ENCODE data around the gene PAGE2. TPM values are rescaled to one million over a fixed set of nuclear protein-coding genes. Genes with fewer than 3 reads are reported as not detected.
"Not testable (repeated sequence)": the region's sequence is repeated elsewhere in the genome, so short reads cannot be mapped to it uniquely, and the experiment has no call there.

The PAGE2 gene
- total RNA-seq, 1 experiment from 2014 or later = not detected

GRCh38 chrX:55116589-55116988 is 27.8 kb downstream of the PAGE2 start:
- not testable (repeated sequence) for H3K36me3 ChIP-seq (ENCODE audit: insufficient read depth, low read length); H3K27me3 ChIP-seq (ENCODE audit: low read length); H3K9me3 ChIP-seq (ENCODE audit: low read length); H3K4me2 ChIP-seq (ENCODE audit: low read depth, low read length, poor library complexity, severe bottlenecking); H3K79me2 ChIP-seq (ENCODE audit: low read length); H3K9me2 ChIP-seq (replicated peaks; ENCODE audit: insufficient read depth, low read length); H3K4me3 ChIP-seq (ENCODE audit: low read length); H3K27ac ChIP-seq (ENCODE audit: low read length); DNase-seq; H3K9ac ChIP-seq (ENCODE audit: low read length); H2AFZ ChIP-seq (ENCODE audit: low read length); H3K4me1 ChIP-seq (ENCODE audit: low read length); H4K20me1 ChIP-seq (ENCODE audit: insufficient read depth, low read depth, low read length)

- no peaks in the 10 kb centered on the region for H3K27me3 ChIP-seq (ENCODE audit: low read length)
- no peaks in the 10 kb centered on the region for H3K4me1 ChIP-seq (ENCODE audit: low read length)
- H3K79me2 ChIP-seq (ENCODE audit: low read length) = no peaks in the 10 kb centered on the region
- H3K4me2 ChIP-seq (ENCODE audit: low read depth, low read length, poor library complexity, severe bottlenecking) = no peak overlapping the region
- no peak for DNase-seq
- no peaks in the 10 kb centered on the region for H4K20me1 ChIP-seq (ENCODE audit: insufficient read depth, low read depth, low read length)
- H3K9ac ChIP-seq (ENCODE audit: low read length) = no peak overlapping the region
- no peak overlapping the region for H3K27ac ChIP-seq (ENCODE audit: low read length)
- no peaks in the 10 kb centered on the region for H3K36me3 ChIP-seq (ENCODE audit: insufficient read depth, low read length)
- H3K4me3 ChIP-seq (ENCODE audit: low read length) = no peak overlapping the region
- H3K9me3 ChIP-seq (ENCODE audit: low read length) = no peaks in the 10 kb centered on the region
- H2AFZ ChIP-seq (ENCODE audit: low read length) = no peak overlapping the region
- H3K9me2 ChIP-seq (replicated peaks; ENCODE audit: insufficient read depth, low read length) = no peaks in the 10 kb centered on the region
Observed at GRCh38 chrX:55118574-55118973, 29.8 kb downstream of the PAGE2 start.

GRCh38 chrX:55119271-55119670 is 30.5 kb downstream of the PAGE2 start:
- Histone ChIP-seq H3K4me3 (ENCODE audit: low read length) (no peak overlapping the region), H3K36me3 (ENCODE audit: insufficient read depth, low read length) (no peaks in the 10 kb centered on the region), H3K9me3 (ENCODE audit: low read length) (no peaks in the 10 kb centered on the region), H4K20me1 (ENCODE audit: insufficient read depth, low read depth, low read length) (no peaks in the 10 kb centered on the region), H3K27ac (ENCODE audit: low read length) (no peak overlapping the region), H3K9me2 (replicated peaks; ENCODE audit: insufficient read depth, low read length) (no peaks in the 10 kb centered on the region), H3K79me2 (ENCODE audit: low read length) (no peaks in the 10 kb centered on the region), H3K27me3 (ENCODE audit: low read length) (no peaks in the 10 kb centered on the region), H3K9ac (ENCODE audit: low read length) (no peak overlapping the region), H3K4me2 (ENCODE audit: low read depth, low read length, poor library complexity, severe bottlenecking) (no peak overlapping the region), H3K4me1 (ENCODE audit: low read length) (no peaks in the 10 kb centered on the region), H2AFZ (ENCODE audit: low read length) (no peak overlapping the region)
- no peak for DNase-seq

- Histone ChIP-seq H3K36me3 (ENCODE audit: insufficient read depth, low read length) (no peaks in the 10 kb centered on the region), H3K4me2 (ENCODE audit: low read depth, low read length, poor library complexity, severe bottlenecking) (no peak overlapping the region), H3K9me3 (ENCODE audit: low read length) (no peaks in the 10 kb centered on the region), H3K27ac (ENCODE audit: low read length) (no peak overlapping the region), H3K4me3 (ENCODE audit: low read length) (no peak overlapping the region), H3K9ac (ENCODE audit: low read length) (no peak overlapping the region), H4K20me1 (ENCODE audit: insufficient read depth, low read depth, low read length) (no peaks in the 10 kb centered on the region), H3K27me3 (ENCODE audit: low read length) (no peaks in the 10 kb centered on the region), H2AFZ (ENCODE audit: low read length) (no peak overlapping the region), H3K79me2 (ENCODE audit: low read length) (no peaks in the 10 kb centered on the region), H3K9me2 (replicated peaks; ENCODE audit: insufficient read depth, low read length) (no peaks in the 10 kb centered on the region), H3K4me1 (ENCODE audit: low read length) (no peaks in the 10 kb centered on the region)
- DNase-seq = no peak
Observed at GRCh38 chrX:55119712-55120111, 30.9 kb downstream of the PAGE2 start.

GRCh38 chrX:55120761-55121358 is 32.0 kb downstream of the PAGE2 start:
- DNase-seq = no peak
- Histone ChIP-seq H3K9me2 (replicated peaks; ENCODE audit: insufficient read depth, low read length) (no peaks in the 10 kb centered on the region), H3K27ac (ENCODE audit: low read length) (no peak overlapping the region), H3K4me1 (ENCODE audit: low read length) (no peaks in the 10 kb centered on the region), H3K4me2 (ENCODE audit: low read depth, low read length, poor library complexity, severe bottlenecking) (no peak overlapping the region), H3K4me3 (ENCODE audit: low read length) (no peak overlapping the region), H3K9ac (ENCODE audit: low read length) (no peak overlapping the region), H3K27me3 (ENCODE audit: low read length) (no peaks in the 10 kb centered on the region), H3K79me2 (ENCODE audit: low read length) (no peaks in the 10 kb centered on the region), H3K9me3 (ENCODE audit: low read length) (no peaks in the 10 kb centered on the region), H3K36me3 (ENCODE audit: insufficient read depth, low read length) (no peaks in the 10 kb centered on the region), H4K20me1 (ENCODE audit: insufficient read depth, low read depth, low read length) (no peaks in the 10 kb centered on the region), H2AFZ (ENCODE audit: low read length) (no peak overlapping the region)

GRCh38 chrX:55123900-55124299 is 35.1 kb downstream of the PAGE2 start:
- Histone ChIP-seq H3K4me1 (ENCODE audit: low read length) (no peaks in the 10 kb centered on the region), H3K4me2 (ENCODE audit: low read depth, low read length, poor library complexity, severe bottlenecking) (no peak overlapping the region), H3K9me2 (replicated peaks; ENCODE audit: insufficient read depth, low read length) (no peaks in the 10 kb centered on the region), H3K9me3 (ENCODE audit: low read length) (no peaks in the 10 kb centered on the region), H2AFZ (ENCODE audit: low read length) (no peak overlapping the region), H4K20me1 (ENCODE audit: insufficient read depth, low read depth, low read length) (no peaks in the 10 kb centered on the region), H3K36me3 (ENCODE audit: insufficient read depth, low read length) (no peaks in the 10 kb centered on the region), H3K27ac (ENCODE audit: low read length) (no peak overlapping the region), H3K79me2 (ENCODE audit: low read length) (no peaks in the 10 kb centered on the region), H3K27me3 (ENCODE audit: low read length) (no peaks in the 10 kb centered on the region), H3K9ac (ENCODE audit: low read length) (no peak overlapping the region), H3K4me3 (ENCODE audit: low read length) (no peak overlapping the region)
- DNase-seq = no peak

- H3K27ac ChIP-seq (ENCODE audit: low read length) = no peak overlapping the region
- no peaks in the 10 kb centered on the region for H3K4me1 ChIP-seq (ENCODE audit: low read length)
- H3K4me2 ChIP-seq (ENCODE audit: low read depth, low read length, poor library complexity, severe bottlenecking) = no peak overlapping the region
- H3K9me2 ChIP-seq (replicated peaks; ENCODE audit: insufficient read depth, low read length) = no peaks in the 10 kb centered on the region
- no peak overlapping the region for H3K4me3 ChIP-seq (ENCODE audit: low read length)
- no peak for DNase-seq
- no peak overlapping the region for H3K9ac ChIP-seq (ENCODE audit: low read length)
- no peaks in the 10 kb centered on the region for H3K9me3 ChIP-seq (ENCODE audit: low read length)
- H2AFZ ChIP-seq (ENCODE audit: low read length) = no peak overlapping the region
- no peaks in the 10 kb centered on the region for H3K36me3 ChIP-seq (ENCODE audit: insufficient read depth, low read length)
- no peaks in the 10 kb centered on the region for H4K20me1 ChIP-seq (ENCODE audit: insufficient read depth, low read depth, low read length)
- no peaks in the 10 kb centered on the region for H3K27me3 ChIP-seq (ENCODE audit: low read length)
- no peaks in the 10 kb centered on the region for H3K79me2 ChIP-seq (ENCODE audit: low read length)
Observed at GRCh38 chrX:55127692-55128091, 38.9 kb downstream of the PAGE2 start.

- no peaks in the 10 kb centered on the region for H3K4me1 ChIP-seq (ENCODE audit: low read length)
- H4K20me1 ChIP-seq (ENCODE audit: insufficient read depth, low read depth, low read length) = no peaks in the 10 kb centered on the region
- no peak overlapping the region for H3K4me3 ChIP-seq (ENCODE audit: low read length)
- no peak overlapping the region for H3K4me2 ChIP-seq (ENCODE audit: low read depth, low read length, poor library complexity, severe bottlenecking)
- H3K36me3 ChIP-seq (ENCODE audit: insufficient read depth, low read length) = no peaks in the 10 kb centered on the region
- no peaks in the 10 kb centered on the region for H3K9me2 ChIP-seq (replicated peaks; ENCODE audit: insufficient read depth, low read length)
- no peak for DNase-seq
- H3K27ac ChIP-seq (ENCODE audit: low read length) = no peak overlapping the region
- H3K9me3 ChIP-seq (ENCODE audit: low read length) = no peaks in the 10 kb centered on the region
- no peak overlapping the region for H2AFZ ChIP-seq (ENCODE audit: low read length)
- no peaks in the 10 kb centered on the region for H3K79me2 ChIP-seq (ENCODE audit: low read length)
- no peak overlapping the region for H3K9ac ChIP-seq (ENCODE audit: low read length)
- H3K27me3 ChIP-seq (ENCODE audit: low read length) = no peaks in the 10 kb centered on the region
Observed at GRCh38 chrX:55129361-55129760, 40.5 kb downstream of the PAGE2 start.

GRCh38 chrX:55130481-55130880 is 41.7 kb downstream of the PAGE2 start:
- H2AFZ ChIP-seq (ENCODE audit: low read length) = no peak overlapping the region
- no peak overlapping the region for H3K4me3 ChIP-seq (ENCODE audit: low read length)
- H3K79me2 ChIP-seq (ENCODE audit: low read length) = no peaks in the 10 kb centered on the region
- H3K9ac ChIP-seq (ENCODE audit: low read length) = no peak overlapping the region
- no peaks in the 10 kb centered on the region for H4K20me1 ChIP-seq (ENCODE audit: insufficient read depth, low read depth, low read length)
- no peaks in the 10 kb centered on the region for H3K27me3 ChIP-seq (ENCODE audit: low read length)
- no peaks in the 10 kb centered on the region for H3K9me3 ChIP-seq (ENCODE audit: low read length)
- H3K4me2 ChIP-seq (ENCODE audit: low read depth, low read length, poor library complexity, severe bottlenecking) = no peak overlapping the region
- H3K27ac ChIP-seq (ENCODE audit: low read length) = no peak overlapping the region
- no peaks in the 10 kb centered on the region for H3K36me3 ChIP-seq (ENCODE audit: insufficient read depth, low read length)
- H3K4me1 ChIP-seq (ENCODE audit: low read length) = no peaks in the 10 kb centered on the region
- no peaks in the 10 kb centered on the region for H3K9me2 ChIP-seq (replicated peaks; ENCODE audit: insufficient read depth, low read length)
- DNase-seq = no peak

All from Karpas-422 (cell line).